GM04504 (cell line): ENCODE data around the gene MLYCD.

Experiments
- DNase-seq: peaks from one replicate; pipeline ENCODE4 v3.0.0-alpha.2; 2012; ENCODE audit warnings: low read depth

MLYCD gene

GRCh38 chr16:83925957-83926725, 27.2 kb downstream of the MLYCD start:
- no peak for DNase-seq

GRCh38 chr16:83926726-83927397, 27.9 kb downstream of the MLYCD start:
- peak; percentile 46 for DNase-seq

- DNase-seq = peak; percentile 50
Observed at GRCh38 chr16:83928341-83929055, 29.6 kb downstream of the MLYCD start.

GRCh38 chr16:83929811-83930555, 31.1 kb downstream of the MLYCD start:
- DNase-seq = no peak

- DNase-seq = no peak
Observed at GRCh38 chr16:83930730-83931500, 32.0 kb downstream of the MLYCD start.

GRCh38 chr16:83931556-83931955, 32.6 kb downstream of the MLYCD start:
- no peak for DNase-seq

GRCh38 chr16:83932304-83932703, 33.4 kb downstream of the MLYCD start:
- DNase-seq = no peak

GRCh38 chr16:83932955-83933673, 34.2 kb downstream of the MLYCD start:
- DNase-seq = no peak

GRCh38 chr16:83933885-83934683, 35.2 kb downstream of the MLYCD start:
- no peak for DNase-seq

GRCh38 chr16:83934684-83934977, 35.7 kb downstream of the MLYCD start:
- no peak for DNase-seq

GRCh38 chr16:83935005-83935857, 36.3 kb downstream of the MLYCD start:
- DNase-seq = no peak

- no peak for DNase-seq
Observed at GRCh38 chr16:83935858-83936255, 36.9 kb downstream of the MLYCD start.

GRCh38 chr16:83936581-83937165, 37.8 kb downstream of the MLYCD start:
- no peak for DNase-seq

GRCh38 chr16:83937267-83937666, 38.4 kb downstream of the MLYCD start:
- DNase-seq = no peak

GRCh38 chr16:83937922-83938885, 39.3 kb downstream of the MLYCD start:
- no peak for DNase-seq

- DNase-seq = no peak
Observed at GRCh38 chr16:83939266-83939855, 40.4 kb downstream of the MLYCD start.

GRCh38 chr16:83940119-83940518, 41.2 kb downstream of the MLYCD start:
- no peak for DNase-seq
